Measurements from ENCODE around the gene IFIT2.
"Not testable (repeated sequence)": the region's sequence is repeated elsewhere in the genome, so short reads cannot be mapped to it uniquely, and the experiment has no call there.

IFIT2 gene

GRCh38 chr10:89307269-89307577 lies 5.4 kb downstream of the IFIT2 start:
- DNase-seq (ENCODE audit: low read depth, low spot score) = peak; percentile 17

- no peak for DNase-seq (ENCODE audit: low read depth, low spot score)
These were observed 6.4 kb downstream of the IFIT2 start for GRCh38 chr10:89308266-89308665.

GRCh38 chr10:89308736-89309135 lies 6.9 kb downstream of the IFIT2 start:
- no peak for DNase-seq (ENCODE audit: low read depth, low spot score)

GRCh38 chr10:89309156-89310055 lies 7.6 kb downstream of the IFIT2 start:
- DNase-seq (ENCODE audit: low read depth, low spot score) = no peak

GRCh38 chr10:89310056-89310893 lies 8.4 kb downstream of the IFIT2 start:
- DNase-seq (ENCODE audit: low read depth, low spot score) = no peak

GRCh38 chr10:89312973-89313372 lies 11.1 kb downstream of the IFIT2 start:
- DNase-seq (ENCODE audit: low read depth, low spot score) = no peak

GRCh38 chr10:89314676-89315075 lies 12.8 kb downstream of the IFIT2 start:
- no peak for DNase-seq (ENCODE audit: low read depth, low spot score)

- not testable (repeated sequence) for DNase-seq (ENCODE audit: low read depth, low spot score)
These were observed 16.2 kb downstream of the IFIT2 start for GRCh38 chr10:89318047-89318446.

- not testable (repeated sequence) for DNase-seq (ENCODE audit: low read depth, low spot score)
These were observed 23.2 kb downstream of the IFIT2 start for GRCh38 chr10:89325081-89325480.

GRCh38 chr10:89325856-89326255 lies 24.0 kb downstream of the IFIT2 start:
- DNase-seq (ENCODE audit: low read depth, low spot score) = not testable (repeated sequence)

GRCh38 chr10:89327803-89328441 lies 26.1 kb downstream of the IFIT2 start, which contains the start of gene IFIT3:
IFIT3 (plus strand) TSS chr10:89327997; CDS start chr10:89328074, 77 bp downstream.
- DNase-seq (ENCODE audit: low read depth, low spot score) = peak; percentile 93

- no peak for DNase-seq (ENCODE audit: low read depth, low spot score)
These were observed 27.3 kb downstream of the IFIT2 start for GRCh38 chr10:89329151-89329550.

- not testable (repeated sequence) for DNase-seq (ENCODE audit: low read depth, low spot score)
These were observed 28.2 kb downstream of the IFIT2 start for GRCh38 chr10:89330014-89330413.

- DNase-seq (ENCODE audit: low read depth, low spot score) = peak; percentile 4
These were observed 28.8 kb downstream of the IFIT2 start for GRCh38 chr10:89330537-89331212.

GRCh38 chr10:89331487-89332122 lies 29.8 kb downstream of the IFIT2 start:
- DNase-seq (ENCODE audit: low read depth, low spot score) = not testable (repeated sequence)

GRCh38 chr10:89332123-89332633 lies 30.3 kb downstream of the IFIT2 start:
- peak; percentile 67 for DNase-seq (ENCODE audit: low read depth, low spot score)

- no peak for DNase-seq (ENCODE audit: low read depth, low spot score)
These were observed 33.4 kb downstream of the IFIT2 start for GRCh38 chr10:89335226-89335625.

GRCh38 chr10:89336241-89336640 lies 34.4 kb downstream of the IFIT2 start:
- DNase-seq (ENCODE audit: low read depth, low spot score) = no peak

- DNase-seq (ENCODE audit: low read depth, low spot score) = peak; percentile 48
These were observed 35.6 kb downstream of the IFIT2 start for GRCh38 chr10:89337484-89337883.

GRCh38 chr10:89338713-89339112 lies 36.9 kb downstream of the IFIT2 start:
- DNase-seq (ENCODE audit: low read depth, low spot score) = no peak

GRCh38 chr10:89339875-89340274 lies 38.0 kb downstream of the IFIT2 start:
- no peak for DNase-seq (ENCODE audit: low read depth, low spot score)

All from astrocyte of the hippocampus (primary cell).